Liver (tissue), 9 donors: ENCODE data around the gene EARS2. TPM values are rescaled to one million over a fixed set of nuclear protein-coding genes. Genes with fewer than 3 reads are reported as not detected.

Experiments used
- DNase-seq: peaks from one replicate; pipeline ENCODE4 v3.0.0-alpha.2; 2017; ENCODE audit warnings: low spot score
- H3K27ac ChIP-seq, 2 donors: one replicate each; pipeline ENCODE4 v1.7.0; 2013; ENCODE audit warnings: inconsistent platforms in 2 of 2, low read length in 2 of 2, control low read depth in 1 of 2, low read depth in 1 of 2, mild to moderate bottlenecking in 1 of 2
- H3K27me3 ChIP-seq, 4 donors: one replicate each; pipeline versions ENCODE4 v1.6.1 to v1.7.0; 2013; ENCODE audit warnings: low read length in 3 of 4, inconsistent platforms in 1 of 4, mild to moderate bottlenecking in 1 of 4, moderate library complexity in 1 of 4; ENCODE audit not compliant: control insufficient read depth in 4 of 4, insufficient read depth in 4 of 4
- H3K36me3 ChIP-seq, 4 donors: one replicate each; pipeline versions ENCODE4 v1.6.1 to v1.7.0; 2013; ENCODE audit warnings: low read length in 3 of 4, mild to moderate bottlenecking in 3 of 4, low read depth in 1 of 4, moderate library complexity in 1 of 4; ENCODE audit not compliant: control insufficient read depth in 4 of 4, insufficient read depth in 3 of 4
- H3K4me1 ChIP-seq, 4 donors: one replicate each; pipeline versions ENCODE4 v1.6.1 to v1.7.0; 2013; ENCODE audit warnings: low read length in 3 of 4, mild to moderate bottlenecking in 3 of 4, moderate library complexity in 1 of 4; ENCODE audit not compliant: control insufficient read depth in 4 of 4, insufficient read depth in 4 of 4
- H3K4me3 ChIP-seq, 3 donors: one replicate each; pipeline versions ENCODE4 v1.6.1 to v1.7.0; 2013; ENCODE audit warnings: low read length in 3 of 3, control low read depth in 1 of 3, low read depth in 1 of 3, mild to moderate bottlenecking in 1 of 3
- H3K9ac ChIP-seq, 2 donors: one replicate each; pipeline ENCODE4 v1.7.0; 2013; ENCODE audit warnings: low read length in 2 of 2, mild to moderate bottlenecking in 2 of 2, moderate library complexity in 2 of 2, control low read depth in 1 of 2, low read depth in 1 of 2
- H3K9me3 ChIP-seq, 4 donors: one replicate each; pipeline versions ENCODE4 v1.6.1 to v1.7.0; 2013; ENCODE audit warnings: low read length in 3 of 4; ENCODE audit not compliant: control insufficient read depth in 4 of 4
- ATF3 ChIP-seq: IDR thresholded peaks from 2 replicates; pipeline ENCODE4 v1.6.1; 2016; ENCODE audit warnings: antibody characterized with exemption
- CTCF ChIP-seq: fragments of 150-350 bp; IDR thresholded peaks from 2 replicates; pipeline ENCODE4 v1.5.1; 2017; ENCODE audit warnings: improper control_type of control experiment, low read depth, low read length; ENCODE audit not compliant: missing input control
- EGR1 ChIP-seq, 2 donors: IDR thresholded peaks; 2 replicates each; pipeline ENCODE4 v1.6.1; 2016 to 2018; ENCODE audit warnings: antibody characterized with exemption in 2 of 2, low read depth in 2 of 2
- FOXA1 ChIP-seq: IDR thresholded peaks from 2 replicates; pipeline ENCODE4 v1.6.1; 2016; ENCODE audit warnings: antibody characterized with exemption
- FOXA2 ChIP-seq: IDR thresholded peaks from 2 replicates; pipeline ENCODE4 v1.6.1; 2016; ENCODE audit warnings: antibody characterized with exemption
- GABPA ChIP-seq, 2 donors: IDR thresholded peaks in 1 of 2; conservative IDR thresholded peaks in 1 of 2; 2 replicates each; pipeline ENCODE4 v1.6.1; 2016; ENCODE audit warnings: antibody characterized with exemption in 2 of 2, mild to moderate bottlenecking in 1 of 2, moderate library complexity in 1 of 2
- HNF4A ChIP-seq, 2 donors: conservative IDR thresholded peaks; 2 replicates each; pipeline ENCODE4 v1.6.1; 2016; ENCODE audit warnings: antibody characterized with exemption in 2 of 2, mild to moderate bottlenecking in 2 of 2
- HNF4G ChIP-seq: IDR thresholded peaks from 2 replicates; pipeline ENCODE4 v1.6.1; 2016; ENCODE audit warnings: antibody characterized with exemption
- JUND ChIP-seq, 2 donors: IDR thresholded peaks; 2 replicates each; pipeline ENCODE4 v1.6.1; 2016; ENCODE audit warnings: antibody characterized with exemption in 2 of 2
- MAX ChIP-seq: IDR thresholded peaks from 2 replicates; pipeline ENCODE4 v1.6.1; 2016; ENCODE audit warnings: antibody characterized with exemption
- NR2F2 ChIP-seq: IDR thresholded peaks from 2 replicates; pipeline ENCODE4 v1.6.1; 2016; ENCODE audit warnings: antibody characterized with exemption
- RAD21 ChIP-seq, 2 donors: IDR thresholded peaks; 2 replicates each; pipeline ENCODE4 v1.6.1; 2016; ENCODE audit warnings: antibody characterized with exemption in 2 of 2, mild to moderate bottlenecking in 2 of 2
- RXRA ChIP-seq, 2 donors: IDR thresholded peaks; 2 replicates each; pipeline ENCODE4 v1.6.1; 2017 to 2018; ENCODE audit warnings: antibody characterized with exemption in 2 of 2, mild to moderate bottlenecking in 1 of 2
- SP1 ChIP-seq: IDR thresholded peaks from 2 replicates; pipeline ENCODE4 v1.6.1; 2018; ENCODE audit warnings: antibody characterized with exemption, mild to moderate bottlenecking
- YY1 ChIP-seq: IDR thresholded peaks from 2 replicates; pipeline ENCODE4 v1.6.1; 2016; ENCODE audit warnings: antibody characterized with exemption, mild to moderate bottlenecking
- ZBTB33 ChIP-seq: IDR thresholded peaks from 2 replicates; pipeline ENCODE4 v1.6.1; 2016; ENCODE audit warnings: antibody characterized with exemption
- WGBS: extraction: QIAGEN DNeasy Blood & Tissue Kit; methylation state at CpG from one replicate; pipeline ENCODE4 v1.1.7; 2013; 5-methylcytosine and 5-hydroxymethylcytosine counted together
- polyA plus RNA-seq, 2 donors: library from polyadenylated mRNA; stranded (reverse) in 1 of 2; unstranded in 1 of 2; fragments of 200-250 nt in 1 of 2; fragments of >200 nt in 1 of 2; fragmentation: Nextera tagmentation in 1 of 2; extraction: Ambion mirVana in 1 of 2; gene quantifications; one replicate each; pipeline versions ENCODE4 v1.2.1 to v1.2.3, GENCODE V29; 2013 to 2015
- total RNA-seq, 2 donors: library from RNA; depleted of rRNA; stranded (reverse); fragments of >200 nt; gene quantifications; one replicate each; pipeline ENCODE4 v1.2.3, GENCODE V29; 2014
- donor health status: healthy.
- donor health status: healthy.
- donor health status: healthy.
- donor health status: healthy.
- donor health status: healthy.

The EARS2 gene
- total and polyA plus RNA-seq, 4 donors = 11.6 to 31.0 (median 19.6) TPM

- no peaks in the 10 kb centered on the region for H3K27me3 ChIP-seq
- DNase-seq = no peak
- no peaks in the 10 kb centered on the region for H3K9me3 ChIP-seq
- no peak overlapping the region for H3K27ac ChIP-seq
- TF ChIP-seq JUND (IDR thresholded peaks at IDR 0.05) (no peak), RAD21 (IDR thresholded peaks at IDR 0.05) (no peak), FOXA2 (no peak)
- no peak overlapping the region for H3K4me3 ChIP-seq
- no peak overlapping the region for H3K9ac ChIP-seq
- 97% methylated on average over 5 of the region's 5 CpGs for WGBS
- H3K4me1 ChIP-seq = no peaks in the 10 kb centered on the region
- H3K36me3 ChIP-seq = peaks cover 14 to 60% (median 51%) of the 10 kb centered on the region in 4 donors
These were observed 14.7 kb upstream of the EARS2 start for GRCh38 chr16:23571895-23572294.

GRCh38 chr16:23570992-23571632, 14.0 kb upstream of the EARS2 start:
- no peaks in the 10 kb centered on the region for H3K4me1 ChIP-seq
- no peak overlapping the region for H3K9ac ChIP-seq
- no peaks in the 10 kb centered on the region for H3K9me3 ChIP-seq
- 84% methylated on average over 8 of the region's 8 CpGs for WGBS
- peaks cover 16 to 65% (median 57%) of the 10 kb centered on the region in 4 donors for H3K36me3 ChIP-seq
- no peak overlapping the region for H3K27ac ChIP-seq
- TF ChIP-seq HNF4G (no peak), YY1 (no peak), ZBTB33 (no peak), JUND (IDR thresholded peaks at IDR 0.05) (no peak), EGR1 (IDR thresholded peaks at IDR 0.05; ENCODE audit: low read depth in 2 of 2) (no peak), RXRA (IDR thresholded peaks at IDR 0.05) (no peak), GABPA (IDR thresholded peaks at IDR 0.05 in 1 of 2, conservative IDR thresholded peaks at IDR 0.05 in 1 of 2) (no peak), RAD21 (IDR thresholded peaks at IDR 0.05) (no peak), CTCF (no peak), ATF3 (no peak), MAX (no peak), FOXA2 (no peak), SP1 (no peak)
- no peak overlapping the region for H3K4me3 ChIP-seq
- DNase-seq = no peak
- H3K27me3 ChIP-seq = no peaks in the 10 kb centered on the region

- Histone ChIP-seq H3K36me3 (peaks cover 17 to 88% (median 70%) of the 10 kb centered on the region in 4 donors), H3K9ac (no peak overlapping the region), H3K27ac (no peak overlapping the region), H3K27me3 (no peaks in the 10 kb centered on the region), H3K4me3 (no peak overlapping the region), H3K4me1 (no peaks in the 10 kb centered on the region), H3K9me3 (no peaks in the 10 kb centered on the region)
- DNase-seq = no peak
- WGBS = 96% methylated on average over 3 of the region's 3 CpGs
- no peak for TF ChIP-seq SP1
- no peak for TF ChIP-seq EGR1 (IDR thresholded peaks at IDR 0.05; ENCODE audit: low read depth in 2 of 2)
- no peak for TF ChIP-seq ATF3
- no peak for TF ChIP-seq FOXA2
- no peak for TF ChIP-seq MAX
- no peak for TF ChIP-seq GABPA (IDR thresholded peaks at IDR 0.05 in 1 of 2, conservative IDR thresholded peaks at IDR 0.05 in 1 of 2)
- no peak for TF ChIP-seq RXRA (IDR thresholded peaks at IDR 0.05)
- TF ChIP-seq NR2F2 = no peak
- no peak for TF ChIP-seq JUND (IDR thresholded peaks at IDR 0.05)
- no peak for TF ChIP-seq HNF4A (conservative IDR thresholded peaks at IDR 0.05)
- TF ChIP-seq FOXA1 = no peak
These were observed 10.5 kb upstream of the EARS2 start for GRCh38 chr16:23567602-23568001.
